GM20431 (cell line): ENCODE data around the gene PRELID1.

Experiments used
- in situ Hi-C: fragments of 300-500 bp; cut with MseI, MboI; formaldehyde crosslinking; loops from one replicate; pipeline ENCODE4 v1.15.0; 2020; ENCODE audit warnings: low sequenced_read_pairs; ENCODE audit not compliant: unreplicated experiment

The PRELID1 gene

DNA sequence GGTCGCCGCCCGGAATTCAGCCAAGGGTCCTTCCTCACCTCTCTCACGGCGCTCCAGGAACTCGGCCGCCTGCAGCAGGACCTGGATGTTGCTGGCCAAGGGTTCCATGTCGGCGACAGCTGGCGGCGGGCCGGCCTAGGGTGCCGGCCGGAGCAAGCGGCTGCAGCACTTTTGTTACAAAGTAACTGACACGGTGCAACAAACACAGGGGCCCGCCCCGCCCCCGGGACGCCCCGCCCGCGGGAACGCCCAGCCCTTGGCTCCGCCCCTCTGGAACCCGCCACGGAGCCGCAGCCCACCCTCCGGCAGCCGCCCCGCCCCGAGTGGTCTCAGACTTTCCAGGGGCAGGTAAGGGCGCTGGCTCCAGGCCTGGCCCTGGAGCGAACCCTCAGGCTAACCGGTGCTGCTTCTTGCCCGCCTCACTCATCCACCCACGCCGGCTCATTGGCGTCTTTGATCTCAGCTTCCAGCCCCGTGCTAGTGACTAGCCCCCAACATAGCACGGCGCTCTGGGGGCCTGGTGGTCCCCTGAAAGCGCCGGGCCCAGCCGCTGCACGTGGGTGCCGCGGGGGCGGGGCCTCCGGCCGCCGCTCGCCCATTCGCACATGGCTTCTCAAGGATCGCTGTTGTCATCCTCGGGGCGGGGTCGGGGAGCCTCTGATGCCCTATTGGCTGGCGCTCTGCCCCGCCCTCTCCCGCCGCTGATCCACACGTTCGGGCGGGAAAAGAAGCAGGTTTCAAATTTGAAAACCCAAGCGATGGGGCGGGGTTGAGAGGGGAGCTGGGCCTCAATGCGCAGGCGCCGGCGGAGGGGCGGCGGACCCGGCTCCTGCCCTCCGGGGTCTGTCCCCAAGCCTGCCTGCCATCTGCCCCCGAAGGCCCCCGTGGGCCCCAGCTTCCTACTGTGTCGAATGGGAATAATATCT, 8.4 kb downstream of the PRELID1 start, which contains the start of gene MXD3:
Gene MXD3 (minus strand): TSS at position 176 of the 926 bp plus-strand sequence. CDS start 68 bp downstream, at position 108.
- in situ Hi-C loops = no loop called here

DNA sequence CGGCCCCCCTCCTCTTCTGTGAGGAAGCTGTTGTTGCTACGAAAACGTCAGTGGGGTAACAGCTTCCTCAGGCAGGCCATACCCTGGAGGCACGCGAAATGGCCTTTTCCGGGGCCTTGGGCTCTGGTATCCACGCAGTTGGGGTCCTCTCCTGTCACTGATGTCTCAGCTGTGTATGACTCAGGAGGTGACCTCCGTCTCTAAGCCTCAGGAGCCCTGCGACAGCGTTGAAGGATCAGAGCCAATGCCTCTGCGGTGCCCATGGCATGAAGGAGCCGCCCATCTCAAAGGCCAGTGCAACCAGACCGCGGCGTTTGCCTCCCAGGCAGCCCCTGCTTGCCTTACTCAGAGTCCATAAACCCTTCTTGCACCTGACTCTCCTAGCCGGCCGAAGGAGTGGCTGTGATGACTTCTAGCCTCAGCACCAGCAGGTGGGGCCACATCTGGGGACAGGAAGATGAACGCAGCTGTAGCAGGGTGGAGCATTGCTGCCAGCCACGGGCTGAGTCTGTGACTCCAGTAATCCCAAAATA, 9.1 kb downstream of the PRELID1 start:
- in situ Hi-C loops = no loop called here

DNA sequence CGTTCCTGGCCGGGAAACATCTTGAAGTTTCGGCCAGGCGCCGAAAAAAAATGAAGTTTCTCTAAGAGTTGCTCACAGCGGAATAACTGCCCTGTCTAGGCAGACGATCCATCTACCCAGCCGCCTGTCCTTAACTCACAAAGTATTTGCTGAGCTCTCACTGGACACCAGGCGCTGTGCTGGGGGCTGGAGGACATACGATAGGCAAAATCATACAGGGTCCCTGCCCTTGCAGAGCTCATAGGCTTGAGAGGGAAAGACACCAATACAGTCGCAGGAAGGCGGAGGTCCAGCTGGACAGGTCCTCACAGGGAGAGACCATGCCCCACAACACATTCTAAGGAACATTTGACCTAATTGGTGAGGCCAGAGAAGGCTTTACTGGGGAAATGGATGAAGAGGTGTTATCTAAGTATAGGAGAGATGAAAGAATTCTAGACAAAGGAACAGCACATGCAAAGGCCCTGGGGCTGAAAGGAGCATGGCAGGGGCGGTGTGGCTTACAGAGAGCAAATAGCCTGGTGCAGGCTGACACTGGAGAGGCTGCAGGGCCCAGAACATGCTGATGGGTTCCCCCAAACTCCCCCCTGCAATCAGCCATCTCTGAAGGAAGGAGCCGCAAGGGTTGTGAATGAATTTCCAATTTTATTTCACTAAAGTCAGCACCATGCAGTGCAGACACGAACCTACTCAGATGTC, 10.1 kb downstream of the PRELID1 start:
- in situ Hi-C loops = no loop called here

DNA sequence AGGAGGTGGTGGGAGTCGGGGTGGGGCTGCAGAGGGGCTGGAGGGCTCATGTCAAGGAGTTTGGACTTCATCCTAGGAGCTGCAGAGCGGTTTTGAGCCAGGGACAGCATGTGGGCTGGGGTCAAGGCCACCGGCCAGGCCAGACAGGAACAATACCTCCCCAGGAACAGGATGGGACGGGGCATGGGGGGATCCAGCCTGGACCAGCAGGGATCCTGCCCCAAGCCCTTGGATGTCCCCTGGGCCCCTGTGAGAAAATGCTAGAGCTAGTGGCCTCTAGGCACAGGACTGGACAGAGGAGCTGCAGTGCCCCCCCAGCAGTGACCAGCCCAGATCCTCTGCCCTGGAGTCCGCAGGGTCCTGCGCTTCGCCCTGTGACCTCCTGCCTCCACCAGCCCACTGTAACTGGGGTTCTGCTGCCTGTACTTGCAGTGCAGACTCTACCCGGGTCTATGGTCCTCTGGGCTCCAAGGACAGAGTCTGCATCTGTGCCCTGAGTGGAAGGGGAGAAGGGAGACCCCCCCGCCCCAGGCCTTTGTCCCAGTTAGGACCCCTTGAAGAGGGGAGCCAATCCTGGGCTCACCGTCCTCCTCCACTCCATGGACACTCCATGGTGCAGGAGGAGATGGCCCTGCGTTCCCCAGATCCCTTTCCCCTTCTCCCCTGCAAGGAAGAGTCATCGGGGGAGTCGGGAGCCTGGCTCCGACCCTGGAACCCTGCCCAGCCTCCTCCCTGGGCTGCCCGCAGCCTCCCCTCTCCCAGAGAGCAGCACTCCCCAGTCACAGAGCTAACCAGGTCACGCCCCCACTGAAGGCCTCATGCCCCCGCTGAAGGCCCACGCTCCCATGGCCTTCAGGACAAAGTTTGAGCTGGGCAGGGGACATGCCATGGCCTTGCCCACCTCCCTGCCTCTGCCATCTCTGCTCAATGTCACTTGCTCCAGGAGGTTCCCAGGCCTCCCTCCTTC, 11.1 kb downstream of the PRELID1 start:
- in situ Hi-C loops = no loop called here

DNA sequence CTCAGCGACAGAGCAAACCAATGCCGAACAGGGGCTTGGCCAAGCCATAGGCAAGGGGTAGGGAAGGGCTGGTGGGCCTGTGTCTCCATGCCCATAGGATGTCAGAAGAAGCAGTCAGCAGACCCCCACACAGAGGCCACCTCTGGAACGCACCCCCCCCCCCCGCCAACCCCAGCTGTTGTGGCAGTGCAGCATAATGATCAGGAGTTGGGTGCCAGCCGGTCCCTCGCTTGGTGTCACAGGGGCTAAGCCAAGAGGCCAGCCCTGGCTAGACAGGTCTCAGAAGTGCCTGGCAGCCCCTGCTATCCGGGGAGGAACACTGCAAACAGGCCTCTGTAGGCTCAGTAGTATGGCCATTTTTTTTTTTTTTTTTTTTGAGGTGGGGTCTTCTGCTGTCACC, 11.8 kb downstream of the PRELID1 start:
- in situ Hi-C loops = no loop called here

DNA sequence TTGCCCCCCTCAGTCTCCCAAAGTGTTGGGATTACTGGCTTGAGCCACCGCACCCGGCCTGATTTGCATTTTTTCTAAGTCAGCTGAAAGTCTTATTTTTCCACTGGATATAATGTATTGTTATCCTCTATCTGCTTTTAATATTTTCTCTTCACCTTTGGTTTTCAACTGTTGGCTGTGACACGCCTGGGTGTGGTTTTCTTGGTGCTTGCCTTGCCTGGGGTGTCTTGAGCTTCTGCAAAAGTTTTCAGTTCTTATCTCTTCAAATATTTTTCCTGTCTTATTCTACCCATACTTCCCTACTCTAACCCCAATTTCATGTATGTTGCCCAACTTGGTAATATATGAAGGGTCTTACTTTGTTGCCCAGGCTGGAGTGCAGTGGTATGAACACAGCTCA, 12.4 kb downstream of the PRELID1 start:
- in situ Hi-C loops = no loop called here

DNA sequence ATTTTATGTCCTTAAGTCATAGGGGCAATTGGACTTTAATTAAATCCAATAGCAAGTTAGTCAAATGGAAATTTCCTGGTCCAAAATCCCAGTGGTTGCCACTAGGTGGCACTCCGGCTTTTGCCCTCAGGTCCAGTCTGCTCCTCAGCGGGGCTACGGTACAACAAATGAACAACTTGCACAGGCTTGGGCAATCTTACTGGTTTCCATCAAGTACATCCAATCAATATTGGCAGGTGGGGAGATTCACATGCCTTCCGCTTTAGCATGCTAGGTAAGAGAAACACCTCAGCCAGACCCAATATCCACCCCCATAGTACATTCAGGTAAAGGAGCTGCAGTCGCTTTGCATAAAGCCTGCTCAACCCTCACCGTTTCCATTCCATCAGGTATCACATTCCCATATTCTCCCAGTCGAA, 14.4 kb downstream of the PRELID1 start:
- in situ Hi-C loops = no loop called here

DNA sequence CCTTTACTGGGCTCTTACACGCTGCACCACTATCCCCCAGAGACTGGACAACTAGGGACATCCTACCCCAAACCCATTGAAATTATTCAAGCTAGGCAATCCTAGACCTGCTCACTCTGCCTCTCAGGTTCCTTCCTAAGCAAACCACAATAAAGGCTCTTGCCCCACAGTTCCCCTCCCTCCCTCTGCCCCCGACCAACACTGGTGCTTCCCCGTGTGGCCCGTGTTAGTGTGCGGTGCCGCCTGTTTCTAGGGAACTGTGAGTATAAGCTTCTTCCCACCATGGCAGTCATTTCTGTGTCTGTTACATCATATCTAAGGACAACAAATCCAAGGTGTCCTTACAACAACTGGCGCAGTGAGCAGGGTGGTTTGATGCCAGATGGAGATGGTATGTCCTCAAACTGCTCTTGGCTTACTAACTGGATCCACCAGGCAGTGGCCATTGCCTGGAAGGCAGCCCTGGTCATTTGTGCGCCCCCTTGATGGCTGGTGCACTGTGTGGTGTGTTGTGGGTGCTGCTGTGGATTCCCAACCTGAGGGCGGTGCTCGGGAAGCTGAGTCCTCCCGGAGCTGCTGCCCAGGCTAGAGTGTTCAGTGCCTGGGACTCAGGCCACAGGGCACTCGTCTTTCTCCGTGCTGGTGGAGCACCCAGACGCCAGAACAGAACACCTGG, 16.5 kb downstream of the PRELID1 start:
- in situ Hi-C loops = no loop called here

DNA sequence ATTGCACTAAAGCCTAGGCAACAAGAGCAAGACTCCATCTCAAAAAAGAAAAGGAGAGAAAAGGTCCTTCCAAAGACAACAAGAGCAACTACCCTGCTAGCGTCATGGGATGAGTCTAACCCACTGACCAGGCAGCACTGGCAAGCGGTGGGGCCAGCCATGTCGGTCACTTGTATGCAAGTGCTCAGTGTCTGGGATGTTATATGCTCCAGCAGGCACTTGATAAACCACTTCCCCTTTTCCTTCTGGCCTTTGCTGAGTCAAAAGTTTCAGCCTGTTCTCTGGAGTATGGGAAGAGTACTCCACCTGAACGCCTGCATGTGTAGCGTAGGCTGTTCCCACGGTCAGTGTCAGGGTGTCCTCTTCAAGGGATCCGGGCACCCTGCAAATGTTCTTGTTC, 17.3 kb downstream of the PRELID1 start:
- in situ Hi-C loops = no loop called here

DNA sequence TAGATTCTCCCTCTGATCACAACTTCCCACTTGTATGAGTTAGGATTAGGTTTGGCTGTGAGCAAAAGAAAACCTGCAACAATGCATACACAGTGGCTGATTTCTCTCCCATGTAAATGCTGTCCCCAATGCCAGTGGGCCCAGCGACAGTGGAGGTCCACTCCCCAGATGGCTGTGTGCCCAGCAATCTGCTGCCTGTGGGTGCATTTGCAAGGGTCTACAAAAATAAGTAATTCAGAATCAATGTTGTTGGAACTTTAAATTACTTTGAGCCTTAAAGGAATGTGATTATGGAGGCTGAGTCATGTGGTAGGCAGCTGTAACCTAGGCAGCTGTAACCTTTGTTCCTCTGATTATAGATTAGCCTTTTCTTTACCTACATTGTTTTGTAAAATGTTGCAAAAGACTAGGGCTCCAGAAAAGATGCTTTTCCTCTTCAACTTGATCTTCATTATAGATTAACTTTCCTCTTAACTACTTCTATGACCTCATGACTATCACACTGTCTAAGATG, 22.3 kb downstream of the PRELID1 start:
- in situ Hi-C loops = no loop called here

DNA sequence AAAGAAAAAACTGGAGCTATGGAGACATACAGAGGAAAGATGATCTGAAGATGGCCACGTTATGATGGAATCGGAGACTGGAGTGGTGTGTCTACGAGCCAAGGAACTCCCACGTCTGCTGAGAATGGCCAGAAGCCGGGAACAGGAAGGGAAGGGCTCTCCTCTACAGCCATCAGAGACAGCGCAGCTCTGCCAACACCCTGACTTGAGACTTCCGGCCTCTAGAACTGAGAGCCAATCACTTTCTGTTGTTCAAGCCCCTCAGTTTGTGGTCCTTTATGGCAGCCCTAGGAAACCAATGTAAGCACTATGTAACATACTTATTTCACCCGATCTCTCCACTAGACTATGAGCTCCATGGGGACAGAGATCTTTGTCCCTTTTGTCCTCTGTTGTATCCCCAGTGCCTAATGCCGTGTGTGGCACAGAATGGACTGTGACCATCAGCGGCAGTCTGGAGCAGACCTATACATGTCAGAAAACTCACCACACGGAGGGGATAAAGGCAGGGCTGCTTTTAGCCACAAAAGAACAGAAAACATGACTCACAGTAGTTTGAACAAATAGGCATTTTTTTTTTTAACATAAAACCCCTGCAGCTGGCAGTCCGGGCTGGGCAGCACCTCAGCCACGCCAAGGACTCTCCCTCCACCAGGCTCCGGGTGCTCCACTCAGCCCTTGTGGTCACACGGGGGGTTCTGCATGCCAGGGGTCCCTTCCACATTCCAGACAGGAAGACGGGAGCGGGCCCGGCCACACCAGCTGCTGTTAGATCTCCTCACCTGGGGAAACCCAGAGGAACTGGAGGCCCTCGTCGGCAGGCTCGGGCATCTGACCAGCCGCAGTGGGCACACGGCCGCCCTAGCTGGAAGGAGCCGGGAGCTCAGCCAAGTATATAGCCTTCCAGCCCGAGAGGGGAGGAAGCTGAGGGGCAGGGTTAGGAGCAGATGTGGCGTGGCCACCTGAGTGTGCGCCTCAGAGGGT, 24.2 kb downstream of the PRELID1 start:
- in situ Hi-C loops = no loop called here

DNA sequence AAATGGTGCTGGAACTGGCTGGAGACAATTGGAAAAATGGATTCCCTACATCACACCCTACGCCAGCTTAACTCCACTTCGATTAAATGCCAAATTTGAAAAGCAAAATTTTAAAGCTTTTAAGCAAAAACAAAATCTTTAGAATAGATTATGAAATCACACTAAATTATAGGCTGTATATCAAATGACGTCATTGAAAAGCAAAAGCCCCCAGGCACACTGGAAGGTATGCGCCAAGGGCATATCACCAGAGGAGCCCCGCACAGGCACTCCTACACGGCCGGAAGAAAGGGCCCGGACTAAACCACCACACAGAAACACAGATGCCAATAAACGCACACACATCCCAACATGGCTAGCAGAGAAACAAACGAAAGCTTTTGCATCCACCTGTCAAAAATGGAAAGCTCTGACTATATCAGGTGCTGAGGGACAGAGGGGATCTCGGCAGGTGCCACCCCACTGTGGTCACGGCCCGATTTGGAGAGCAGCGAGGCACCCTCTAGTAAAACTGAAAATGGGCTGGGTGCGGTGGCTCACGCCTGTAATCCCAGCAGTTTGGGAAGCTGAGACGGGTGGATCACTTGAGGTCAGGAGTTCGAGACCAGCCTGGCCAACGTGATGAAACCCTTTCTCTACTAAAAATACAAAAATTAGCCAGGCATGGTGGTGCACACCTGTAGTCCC, 25.1 kb downstream of the PRELID1 start:
- in situ Hi-C loops = no loop called here

DNA sequence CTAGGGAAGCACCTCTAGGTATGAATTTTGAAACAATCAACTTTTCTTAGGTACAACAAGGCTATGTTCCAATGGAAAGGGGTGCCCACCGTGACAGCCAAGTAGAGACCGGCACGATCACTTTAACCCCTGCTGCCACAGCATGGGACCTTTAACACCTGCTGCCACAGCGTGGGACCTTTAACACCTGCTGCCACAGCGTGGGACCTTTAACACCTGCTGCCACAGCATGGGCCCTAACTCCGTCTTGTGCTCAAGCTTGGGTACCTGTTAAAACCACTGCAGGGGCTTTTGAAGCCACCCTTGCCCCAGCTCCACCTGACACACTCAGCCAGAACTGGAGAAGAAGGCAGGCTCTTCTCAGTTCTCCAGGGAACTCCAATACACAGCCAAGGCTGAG, 26.3 kb downstream of the PRELID1 start:
- in situ Hi-C loops = no loop called here

DNA sequence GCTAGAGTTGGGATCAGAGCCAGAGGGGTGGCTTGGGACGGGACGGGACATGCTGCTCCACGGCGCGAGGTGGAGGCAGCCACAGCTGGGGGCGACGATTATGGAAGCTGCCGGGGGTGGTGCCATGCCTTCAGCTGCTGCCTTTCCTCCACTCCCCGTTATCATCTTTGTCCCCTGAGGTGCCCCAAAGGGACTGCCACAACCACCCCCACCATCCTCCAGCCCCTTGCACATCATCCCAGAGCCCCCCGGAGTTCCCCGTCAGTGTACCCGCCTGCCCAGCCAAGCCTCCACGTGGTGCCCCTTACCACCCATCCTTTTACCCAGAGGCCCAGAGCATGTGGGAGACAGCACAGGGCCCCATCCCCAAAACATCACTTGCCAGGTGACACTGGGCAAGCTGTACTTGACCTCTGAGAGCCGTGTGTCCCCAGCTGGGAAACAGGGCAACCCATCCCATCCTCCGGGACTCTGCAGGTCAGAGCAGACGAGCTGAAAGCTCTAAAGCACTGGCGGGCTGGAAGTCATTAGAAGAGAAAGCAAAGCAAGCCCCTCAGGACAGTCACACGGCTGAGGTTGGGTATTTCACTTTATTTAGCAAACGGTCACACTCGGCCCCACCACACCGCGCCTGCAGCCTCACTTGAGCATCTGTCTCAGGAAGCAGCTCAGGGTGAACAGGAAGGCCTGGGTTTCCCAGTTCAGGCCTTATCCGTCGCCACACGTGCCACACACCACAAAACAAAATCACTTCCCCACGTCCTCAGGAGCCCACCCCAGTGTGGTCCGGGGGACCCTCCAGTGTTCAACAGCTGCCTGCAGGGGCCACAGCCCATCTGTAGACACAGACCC, 27.6 kb downstream of the PRELID1 start:
- in situ Hi-C loops = no loop called here

DNA sequence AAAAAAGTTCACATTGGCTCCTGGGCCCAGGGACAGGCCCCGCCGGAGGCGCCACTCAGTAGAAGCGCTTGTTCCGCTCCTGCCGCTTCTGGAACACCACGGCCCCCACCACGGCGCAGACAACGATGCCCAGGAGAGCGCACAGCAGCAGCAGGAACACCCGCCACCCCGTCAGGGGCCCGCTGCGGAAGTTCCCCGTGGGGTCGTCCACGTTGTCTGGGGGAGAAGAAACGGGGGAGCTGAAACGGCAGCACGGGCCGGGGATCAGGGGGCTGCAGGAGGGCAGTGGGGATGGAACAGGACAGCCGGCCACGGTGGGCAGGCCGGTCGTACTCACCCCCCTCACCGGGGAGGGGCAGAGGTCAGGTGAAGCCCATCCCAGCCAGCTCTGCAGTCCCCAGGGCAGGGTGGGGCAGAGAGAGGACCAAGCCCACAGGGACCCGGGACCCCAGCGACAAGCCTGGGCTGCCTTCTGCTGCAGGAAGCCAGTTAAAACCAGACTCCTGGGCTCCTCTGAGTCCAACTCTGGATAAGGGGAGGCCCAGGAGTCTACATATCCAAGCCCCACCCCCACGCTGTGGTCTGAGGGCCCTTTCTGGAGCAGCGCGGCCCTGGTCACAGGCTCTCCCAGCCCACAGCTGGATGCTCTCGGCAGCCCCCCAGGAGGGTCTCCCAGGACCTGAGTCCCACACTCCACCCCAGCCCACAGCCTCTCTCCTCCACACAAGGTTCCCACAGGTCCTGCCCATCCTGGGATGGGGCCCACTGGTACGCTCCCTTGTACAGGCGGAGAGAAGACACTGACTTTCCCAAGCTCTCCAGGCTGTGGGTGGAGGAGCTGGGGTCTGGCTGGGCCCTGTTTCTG, 28.7 kb downstream of the PRELID1 start:
- in situ Hi-C loops = no loop called here

DNA sequence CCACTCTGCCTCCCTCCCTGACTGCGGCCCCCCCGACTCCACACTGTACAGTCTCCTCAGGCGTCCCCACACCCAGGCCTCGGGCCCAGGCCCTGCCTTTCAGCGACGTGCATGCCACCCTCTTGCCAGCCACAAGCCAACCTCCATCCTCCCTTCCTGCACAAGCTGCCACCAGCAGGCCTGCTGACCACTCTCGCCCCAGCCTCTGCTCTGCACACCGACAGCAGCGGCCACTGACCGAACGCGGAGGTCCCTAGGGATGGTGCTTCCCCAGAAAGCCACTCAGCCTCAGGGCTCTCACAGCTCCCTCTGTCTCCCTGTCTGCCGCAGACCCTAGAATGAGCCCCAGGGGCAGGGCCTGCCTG, 29.3 kb downstream of the PRELID1 start:
- in situ Hi-C loops = no loop called here
